CD14-positive monocyte (primary cell): ENCODE measurements around the gene PUDP. TPM values are rescaled to one million over a fixed set of nuclear protein-coding genes. Genes with fewer than 3 reads are reported as not detected.

ENCODE experiments used
- DNase-seq, 3 donors: peaks; one replicate each; pipeline ENCODE4 v3.0.0-alpha.2; 2011 to 2022
- H2AFZ ChIP-seq: 2 replicates; pipeline ENCODE4 v1.6.0; 2012; ENCODE audit warnings: mild to moderate bottlenecking, low read depth, low read length, inconsistent platforms; ENCODE audit not compliant: insufficient read depth, poor library complexity, severe bottlenecking
- H3K27ac ChIP-seq, 2 donors: 1 replicate in 1 of 2; 2 replicates in 1 of 2; pipeline ENCODE4 v1.5.1; 2012 to 2013; ENCODE audit warnings: low read length in 2 of 2, control low read depth in 1 of 2, inconsistent platforms in 1 of 2, low read depth in 1 of 2, mild to moderate bottlenecking in 1 of 2
- H3K27me3 ChIP-seq, 2 donors: one replicate each; pipeline versions ENCODE4 v1.6.0 to v1.6.1; 2011 to 2013; ENCODE audit warnings: low read length in 2 of 2; ENCODE audit not compliant: control insufficient read depth in 2 of 2, insufficient read depth in 2 of 2
- H3K36me3 ChIP-seq, 2 donors: replicated peaks in 1 of 2; 1 replicate in 1 of 2; 2 replicates in 1 of 2; pipeline versions ENCODE4 v1.5.1 to v1.6.1; 2012 to 2013; ENCODE audit warnings: low read length in 2 of 2, control low read depth in 1 of 2, inconsistent platforms in 1 of 2, mild to moderate bottlenecking in 1 of 2; ENCODE audit not compliant: insufficient read depth in 2 of 2, control insufficient read depth in 1 of 2
- H3K4me1 ChIP-seq, 2 donors: 1 replicate in 1 of 2; 2 replicates in 1 of 2; pipeline versions ENCODE4 v1.5.1 to v1.6.1; 2012 to 2013; ENCODE audit warnings: low read length in 2 of 2, control low read depth in 1 of 2, inconsistent platforms in 1 of 2, mild to moderate bottlenecking in 1 of 2, moderate library complexity in 1 of 2; ENCODE audit not compliant: insufficient read depth in 2 of 2, control insufficient read depth in 1 of 2
- H3K4me2 ChIP-seq: replicated peaks from 2 replicates; pipeline ENCODE3; 2012; ENCODE audit warnings: low read length, moderate library complexity, mild to moderate bottlenecking; ENCODE audit not compliant: poor library complexity, severe bottlenecking; ENCODE audit errors: extremely low read depth
- H3K4me3 ChIP-seq, 3 experiments: fragments of 200-600 bp in 1 of 3; sonication (generic) in 1 of 3; replicated peaks in 1 of 3; 1 replicate in 2 of 3; 2 replicates in 1 of 3; pipeline ENCODE4 v1.5.1; 2011 to 2013; ENCODE audit warnings: low read length in 3 of 3, mild to moderate bottlenecking in 3 of 3, control low read depth in 2 of 3, low read depth in 2 of 3, inconsistent platforms in 1 of 3, moderate library complexity in 1 of 3
- H3K79me2 ChIP-seq: 2 replicates; pipeline ENCODE4 v1.6.0; 2012; ENCODE audit warnings: mild to moderate bottlenecking, control low read depth, inconsistent platforms, low read length, moderate library complexity; ENCODE audit not compliant: insufficient read depth
- H3K9ac ChIP-seq: 2 replicates; pipeline ENCODE4 v1.6.0; 2017; ENCODE audit warnings: low read length, mild to moderate bottlenecking; ENCODE audit not compliant: insufficient read depth, poor library complexity, severe bottlenecking
- H3K9me3 ChIP-seq, 2 donors: replicated peaks in 1 of 2; 1 replicate in 1 of 2; 2 replicates in 1 of 2; pipeline versions ENCODE4 v1.5.1 to v1.6.1; 2012 to 2013; ENCODE audit warnings: low read length in 2 of 2, control low read depth in 1 of 2; ENCODE audit not compliant: control insufficient read depth in 1 of 2, insufficient read depth in 1 of 2
- H4K20me1 ChIP-seq: 2 replicates; pipeline ENCODE4 v1.6.0; 2012; ENCODE audit warnings: mild to moderate bottlenecking, low read length, control low read depth, moderate library complexity; ENCODE audit not compliant: insufficient read depth
- H3K27ac Mint-ChIP-seq, 7 donors: one replicate each; pipeline ENCODE4 v1.8.0; 2020; ENCODE audit warnings: mild to moderate bottlenecking in 7 of 7, mixed read lengths in 7 of 7, moderate library complexity in 6 of 7, inconsistent platforms in 2 of 7
- H3K27me3 Mint-ChIP-seq, 3 donors: one replicate each; pipeline ENCODE4 v1.8.0; 2021 to 2022; ENCODE audit warnings: low read depth in 3 of 3, mild to moderate bottlenecking in 3 of 3, mixed read lengths in 3 of 3, moderate library complexity in 3 of 3, inconsistent platforms in 1 of 3
- H3K36me3 Mint-ChIP-seq, 2 donors: one replicate each; pipeline ENCODE4 v1.8.0; 2020; ENCODE audit warnings: mixed read lengths in 2 of 2, inconsistent platforms in 1 of 2, mild to moderate bottlenecking in 1 of 2
- H3K4me1 Mint-ChIP-seq: one replicate; pipeline ENCODE4 v1.8.0; 2020; ENCODE audit warnings: mild to moderate bottlenecking, mixed read lengths
- H3K4me3 Mint-ChIP-seq, 2 donors: one replicate each; pipeline ENCODE4 v1.8.0; 2020; ENCODE audit warnings: mild to moderate bottlenecking in 2 of 2, mixed read lengths in 2 of 2, moderate library complexity in 1 of 2
- H3K9me3 Mint-ChIP-seq, 7 donors: one replicate each; pipeline ENCODE4 v1.8.0; 2020 to 2022; ENCODE audit warnings: mixed read lengths in 7 of 7, mild to moderate bottlenecking in 6 of 7, moderate library complexity in 6 of 7, inconsistent platforms in 2 of 7
- WGBS: methylation state at CpG from one replicate; pipeline ENCODE4 v1.1.5; 2013; ENCODE audit warnings: missing lambda C conversion rate; ENCODE audit not compliant: insufficient coverage; 5-methylcytosine and 5-hydroxymethylcytosine counted together
- intact Hi-C, 2 donors: fragments of 100-400 bp; cut with micrococcal nuclease; formaldehyde crosslinking; loops; one replicate each; pipeline versions ENCODE4 v1.15.0 to v1.15.1; 2023
- polyA plus RNA-seq, 3 donors: library from polyadenylated mRNA; depleted of rRNA in 1 of 3; unstranded in 2 of 3; stranded (reverse) in 1 of 3; fragments of 300-500 nt in 2 of 3; fragments of >200 nt in 1 of 3; fragmentation: Illumina TruSeq in 2 of 3; gene quantifications; 1 replicate in 2 of 3; 2 replicates in 1 of 3; pipeline ENCODE4 v1.2.3, GENCODE V29; 2012 to 2021
- TF ChIP-seq, protein P1 (sequence below): fragments of 200-600 bp; IDR thresholded peaks from one replicate; pipeline ENCODE4 v1.8.0; 2022; ENCODE audit warnings: antibody characterized with exemption, mild to moderate bottlenecking

PUDP gene
- polyA plus RNA-seq, 3 donors = 21.4 to 49.5 (median 45.4) TPM

DNA sequence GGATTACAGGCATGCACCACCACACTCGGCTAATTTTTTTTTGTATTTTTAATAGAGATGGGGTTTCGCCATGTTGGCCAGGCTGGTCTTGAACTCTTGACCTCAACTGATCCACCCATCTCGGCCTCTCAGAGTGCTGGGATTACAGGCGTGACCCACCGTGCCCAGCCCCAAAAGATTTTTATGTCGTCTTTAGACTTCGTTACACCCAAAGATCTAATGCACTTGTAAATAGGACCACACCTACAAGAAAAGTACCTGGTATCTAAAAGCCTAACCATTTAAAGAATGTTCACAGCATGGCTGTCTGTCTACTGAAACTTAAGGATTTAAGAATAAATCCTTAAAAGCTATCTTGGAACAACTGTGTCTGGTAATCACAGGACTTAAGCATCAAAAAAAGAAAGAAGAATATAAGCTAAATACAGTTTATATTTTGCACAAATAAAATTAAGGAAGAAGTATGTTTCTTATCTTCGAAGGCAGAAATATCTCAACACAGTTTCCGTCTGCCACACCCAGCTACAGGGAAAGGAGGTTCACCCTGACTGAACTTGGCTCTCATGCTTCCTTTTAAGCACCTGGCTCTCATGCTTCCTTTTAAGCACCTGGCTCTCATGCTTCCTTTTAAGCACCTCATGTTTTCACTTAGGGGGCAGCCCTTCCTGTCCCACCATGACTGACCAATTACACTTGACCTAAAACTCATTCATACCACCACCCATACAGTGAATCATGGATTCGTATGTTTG, 92.4 kb downstream of the PUDP start:
- peaks cover 0 to 4% (median 2%) of the 10 kb centered on the region in 3 donors for H3K27me3 Mint-ChIP-seq
- Histone ChIP-seq H3K27ac (no peak overlapping the region), H3K4me1 (no peaks in the 10 kb centered on the region), H3K9ac (no peak overlapping the region), H2AFZ (no peak overlapping the region), H4K20me1 (peaks cover 20% of the 10 kb centered on the region), H3K4me3 (no peak overlapping the region), H3K36me3 (peaks cover 15 to 86% of the 10 kb centered on the region in 2 donors), H3K9me3 (no peaks in the 10 kb centered on the region), H3K4me2 (no peak overlapping the region), H3K27me3 (no peaks in the 10 kb centered on the region), H3K79me2 (no peaks in the 10 kb centered on the region)
- H3K9me3 Mint-ChIP-seq = peaks cover 0 to 11% (median 0%) of the 10 kb centered on the region in 7 donors
- WGBS = 88% methylated on average over 4 of the region's 10 CpGs
- H3K36me3 Mint-ChIP-seq = peaks cover 34 to 84% of the 10 kb centered on the region in 2 donors
- DNase-seq = no peak
- peaks cover 3% of the 10 kb centered on the region for H3K4me1 Mint-ChIP-seq
- intact Hi-C loops = no loop called here
- no peak overlapping the region for H3K4me3 Mint-ChIP-seq
- TF ChIP-seq, protein P1, sequence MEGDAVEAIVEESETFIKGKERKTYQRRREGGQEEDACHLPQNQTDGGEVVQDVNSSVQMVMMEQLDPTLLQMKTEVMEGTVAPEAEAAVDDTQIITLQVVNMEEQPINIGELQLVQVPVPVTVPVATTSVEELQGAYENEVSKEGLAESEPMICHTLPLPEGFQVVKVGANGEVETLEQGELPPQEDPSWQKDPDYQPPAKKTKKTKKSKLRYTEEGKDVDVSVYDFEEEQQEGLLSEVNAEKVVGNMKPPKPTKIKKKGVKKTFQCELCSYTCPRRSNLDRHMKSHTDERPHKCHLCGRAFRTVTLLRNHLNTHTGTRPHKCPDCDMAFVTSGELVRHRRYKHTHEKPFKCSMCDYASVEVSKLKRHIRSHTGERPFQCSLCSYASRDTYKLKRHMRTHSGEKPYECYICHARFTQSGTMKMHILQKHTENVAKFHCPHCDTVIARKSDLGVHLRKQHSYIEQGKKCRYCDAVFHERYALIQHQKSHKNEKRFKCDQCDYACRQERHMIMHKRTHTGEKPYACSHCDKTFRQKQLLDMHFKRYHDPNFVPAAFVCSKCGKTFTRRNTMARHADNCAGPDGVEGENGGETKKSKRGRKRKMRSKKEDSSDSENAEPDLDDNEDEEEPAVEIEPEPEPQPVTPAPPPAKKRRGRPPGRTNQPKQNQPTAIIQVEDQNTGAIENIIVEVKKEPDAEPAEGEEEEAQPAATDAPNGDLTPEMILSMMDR = no peak
- H3K27ac Mint-ChIP-seq = peak overlapping the region in 3 of 7 donors; percentile 21 to 78 (median 48)

DNA sequence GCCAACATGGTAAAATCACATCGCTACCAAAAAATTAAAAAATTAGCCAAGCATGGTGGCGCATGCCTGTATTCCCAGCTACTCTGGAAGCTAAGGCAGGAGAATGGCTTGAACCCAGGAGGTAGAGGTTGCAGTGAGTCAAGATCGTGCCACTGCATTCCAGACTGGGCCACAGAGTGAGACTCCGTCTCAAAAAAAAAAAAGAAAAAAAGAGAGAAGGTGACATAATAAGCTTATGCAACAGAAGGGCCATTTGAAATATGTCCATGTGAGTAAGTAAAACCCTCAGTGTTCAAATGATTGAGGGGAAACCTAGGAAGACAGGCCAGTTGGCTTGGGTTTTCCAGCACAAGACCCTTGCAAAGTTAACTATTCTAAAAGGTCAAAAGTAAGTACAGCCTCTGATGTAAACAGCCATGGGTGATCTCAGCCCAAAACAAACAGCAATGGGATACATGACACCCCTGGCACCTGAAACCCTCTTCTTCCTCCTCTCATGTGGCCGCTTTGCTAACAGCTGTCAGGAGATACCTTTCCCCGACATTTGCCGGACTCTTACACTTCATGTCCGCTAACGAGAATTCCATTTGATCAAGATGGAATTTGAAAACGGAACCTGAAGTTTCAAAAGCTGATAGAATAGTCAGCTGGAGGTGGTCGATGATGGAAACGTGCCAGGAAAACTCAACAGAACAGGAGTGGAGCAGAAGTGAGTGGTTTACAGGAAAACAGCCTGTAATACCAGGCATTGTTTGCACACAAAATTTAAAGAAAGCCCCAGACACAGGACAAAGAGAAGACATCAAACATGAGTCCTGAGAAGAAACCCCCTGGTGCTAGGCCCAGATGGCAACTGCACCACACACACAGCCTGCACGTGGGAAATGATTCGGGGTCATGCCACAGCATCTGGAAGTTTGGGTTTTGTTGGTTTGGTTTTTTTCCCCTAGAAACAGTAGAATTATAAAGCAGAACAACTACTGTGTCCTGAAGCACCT, 93.4 kb downstream of the PUDP start:
- no peak overlapping the region for H3K4me3 ChIP-seq
- H3K27me3 ChIP-seq = no peaks in the 10 kb centered on the region
- no peaks in the 10 kb centered on the region for H3K9me3 ChIP-seq
- H3K27ac ChIP-seq = no peak overlapping the region
- peaks cover 0 to 11% (median 0%) of the 10 kb centered on the region in 7 donors for H3K9me3 Mint-ChIP-seq
- intact Hi-C loops = no loop called here
- H3K79me2 ChIP-seq = no peaks in the 10 kb centered on the region
- no peak for DNase-seq
- peaks cover 19 to 86% of the 10 kb centered on the region in 2 donors for H3K36me3 ChIP-seq
- H3K27ac Mint-ChIP-seq = peak overlapping the region in 1 of 7 donors; percentile 69
- H4K20me1 ChIP-seq = peaks cover 13% of the 10 kb centered on the region
- no peak overlapping the region for H2AFZ ChIP-seq
- peaks cover 43 to 87% of the 10 kb centered on the region in 2 donors for H3K36me3 Mint-ChIP-seq
- peaks cover 0 to 4% (median 2%) of the 10 kb centered on the region in 3 donors for H3K27me3 Mint-ChIP-seq
- TF ChIP-seq, protein P1 = no peak
- H3K4me1 Mint-ChIP-seq = peaks cover 3% of the 10 kb centered on the region
- no peak overlapping the region for H3K4me3 Mint-ChIP-seq
- H3K4me1 ChIP-seq = no peaks in the 10 kb centered on the region
- no peak overlapping the region for H3K4me2 ChIP-seq
- no peak overlapping the region for H3K9ac ChIP-seq
- WGBS = 100% methylated on average over 6 of the region's 14 CpGs
